GM12864 (cell line): Measurements from ENCODE around the gene SLC22A2.
A peak's percentile ranks its signal among the peaks of the same experiment; 100 is the strongest.

Experiments used
- DNase-seq: peaks from one replicate; pipeline ENCODE4 v3.0.0-alpha.2; 2011; ENCODE audit warnings: low read depth
- H3K4me3 ChIP-seq: 2 replicates; pipeline ENCODE4 v1.5.1; 2011; ENCODE audit warnings: mild to moderate bottlenecking, low read depth, low read length, control low read depth
- CTCF ChIP-seq: IDR thresholded peaks from 2 replicates; pipeline ENCODE4 v1.5.1; 2011; ENCODE audit warnings: low read depth, mild to moderate bottlenecking, moderate library complexity, low read length, control low read depth, inconsistent platforms; ENCODE audit errors: missing control alignments

Gene SLC22A2

GRCh38 chr6:160298121-160298520 is 39.5 kb upstream of the SLC22A2 start:
- TF ChIP-seq CTCF: no peak
- DNase-seq: no peak

GRCh38 chr6:160297310-160297709 is 38.7 kb upstream of the SLC22A2 start:
- DNase-seq: no peak
- peak; percentile 10 for TF ChIP-seq CTCF
- H3K4me3 ChIP-seq: no peak overlapping the region

More at GRCh38 chr6:160298121-160298520, 39.5 kb upstream of the SLC22A2 start:
- H3K4me3 ChIP-seq: no peak overlapping the region

- no peak for TF ChIP-seq CTCF
- DNase-seq: no peak
Measured at GRCh38 chr6:160293844-160294243, 35.2 kb upstream of the SLC22A2 start.

GRCh38 chr6:160285541-160286105 is 27.0 kb upstream of the SLC22A2 start:
- DNase-seq: no peak
- no peak for TF ChIP-seq CTCF

More at GRCh38 chr6:160293844-160294243, 35.2 kb upstream of the SLC22A2 start:
- H3K4me3 ChIP-seq: no peak overlapping the region

GRCh38 chr6:160284575-160284974 is 26.0 kb upstream of the SLC22A2 start:
- DNase-seq: no peak
- no peak for TF ChIP-seq CTCF
- no peak overlapping the region for H3K4me3 ChIP-seq

More at GRCh38 chr6:160285541-160286105, 27.0 kb upstream of the SLC22A2 start:
- no peak overlapping the region for H3K4me3 ChIP-seq

GRCh38 chr6:160282444-160282843 is 23.8 kb upstream of the SLC22A2 start:
- no peak overlapping the region for H3K4me3 ChIP-seq
- no peak for DNase-seq
- TF ChIP-seq CTCF: no peak

- no peak for TF ChIP-seq CTCF
- H3K4me3 ChIP-seq: no peak overlapping the region
- DNase-seq: no peak
Measured at GRCh38 chr6:160279850-160280249, 21.2 kb upstream of the SLC22A2 start.
